SK-N-SH (cell line): ENCODE results near the gene HOTAIR.

Source experiments
- EP300 ChIP-seq, 2 experiments: IDR thresholded peaks; 2 replicates each; pipeline versions ENCODE4 v1.4.0 to v1.6.1; 2012; ENCODE audit warnings: borderline replicate concordance in 1 of 2, low read depth in 1 of 2, low read length in 1 of 2
- GABPA ChIP-seq: IDR thresholded peaks from 2 replicates; pipeline ENCODE4 v1.4.0; 2012; ENCODE audit warnings: low read depth, mild to moderate bottlenecking
- JUND ChIP-seq: IDR thresholded peaks from 2 replicates; pipeline ENCODE4 v1.4.0; 2012
- MXI1 ChIP-seq: IDR thresholded peaks from 2 replicates; pipeline ENCODE4 v1.6.1; 2012; ENCODE audit warnings: mild to moderate bottlenecking, low read depth, low read length, improper control_type of control experiment
- POLR2AphosphoS5 ChIP-seq: IDR thresholded peaks from 2 replicates; pipeline ENCODE4 v1.6.1; 2012; ENCODE audit warnings: low read depth, low read length
- REST ChIP-seq: IDR thresholded peaks from 2 replicates; pipeline ENCODE4 v1.6.1; 2012; ENCODE audit warnings: mild to moderate bottlenecking, low read depth, low read length, moderate library complexity
- SMC3 ChIP-seq: IDR thresholded peaks from 2 replicates; pipeline ENCODE4 v1.6.1; 2012; ENCODE audit warnings: low read depth, low read length, improper control_type of control experiment
- TAF1 ChIP-seq: IDR thresholded peaks from 2 replicates; pipeline ENCODE4 v1.6.1; 2012; ENCODE audit warnings: low read depth, mild to moderate bottlenecking, low read length, moderate library complexity, borderline replicate concordance
- TCF12 ChIP-seq: IDR thresholded peaks from 2 replicates; pipeline ENCODE4 v1.4.0; 2012
- USF2 ChIP-seq: fragments of 150-350 bp; IDR thresholded peaks from 2 replicates; pipeline ENCODE4 v1.6.1; 2017; ENCODE audit warnings: antibody characterized with exemption, low read length, low read depth, borderline replicate concordance
- TF ChIP-seq, protein P1 (sequence below): fragments of 200-600 bp; sonication (generic); IDR thresholded peaks from 2 replicates; pipeline ENCODE4 v1.6.1; 2017; ENCODE audit warnings: antibody characterized with exemption, mild to moderate bottlenecking, moderate library complexity
- TF ChIP-seq, protein P2 (sequence below): IDR thresholded peaks from 2 replicates; pipeline ENCODE4 v1.4.0; 2012; ENCODE audit warnings: low read depth

DNA sequence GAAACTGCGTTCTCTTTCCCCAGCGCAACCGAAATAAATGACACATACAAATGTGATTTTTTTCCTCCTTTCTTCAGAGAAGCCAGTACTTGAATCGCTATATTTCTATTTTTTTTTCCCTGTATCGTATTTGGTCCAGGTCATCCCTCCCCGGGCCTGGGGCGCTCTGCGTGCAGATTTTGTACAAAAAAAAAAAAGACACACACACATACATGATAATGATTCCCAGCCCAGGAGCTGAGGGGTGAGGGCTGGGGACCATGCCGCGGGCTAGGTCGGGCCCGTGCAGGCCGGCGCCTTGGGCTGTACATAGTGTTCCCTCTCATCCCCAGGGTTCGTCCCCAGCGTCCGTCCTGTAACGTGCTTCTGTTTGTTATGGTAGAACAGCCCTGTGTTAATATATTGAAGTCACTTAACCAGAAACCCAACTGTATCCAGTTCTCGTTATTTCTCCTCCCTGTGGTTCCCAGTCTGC is 28.2 kb upstream of the HOTAIR start:
- TF ChIP-seq, protein P1, sequence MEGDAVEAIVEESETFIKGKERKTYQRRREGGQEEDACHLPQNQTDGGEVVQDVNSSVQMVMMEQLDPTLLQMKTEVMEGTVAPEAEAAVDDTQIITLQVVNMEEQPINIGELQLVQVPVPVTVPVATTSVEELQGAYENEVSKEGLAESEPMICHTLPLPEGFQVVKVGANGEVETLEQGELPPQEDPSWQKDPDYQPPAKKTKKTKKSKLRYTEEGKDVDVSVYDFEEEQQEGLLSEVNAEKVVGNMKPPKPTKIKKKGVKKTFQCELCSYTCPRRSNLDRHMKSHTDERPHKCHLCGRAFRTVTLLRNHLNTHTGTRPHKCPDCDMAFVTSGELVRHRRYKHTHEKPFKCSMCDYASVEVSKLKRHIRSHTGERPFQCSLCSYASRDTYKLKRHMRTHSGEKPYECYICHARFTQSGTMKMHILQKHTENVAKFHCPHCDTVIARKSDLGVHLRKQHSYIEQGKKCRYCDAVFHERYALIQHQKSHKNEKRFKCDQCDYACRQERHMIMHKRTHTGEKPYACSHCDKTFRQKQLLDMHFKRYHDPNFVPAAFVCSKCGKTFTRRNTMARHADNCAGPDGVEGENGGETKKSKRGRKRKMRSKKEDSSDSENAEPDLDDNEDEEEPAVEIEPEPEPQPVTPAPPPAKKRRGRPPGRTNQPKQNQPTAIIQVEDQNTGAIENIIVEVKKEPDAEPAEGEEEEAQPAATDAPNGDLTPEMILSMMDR = no peak
- no peak for TF ChIP-seq MXI1
- TF ChIP-seq USF2 = no peak
- TF ChIP-seq, protein P2, sequence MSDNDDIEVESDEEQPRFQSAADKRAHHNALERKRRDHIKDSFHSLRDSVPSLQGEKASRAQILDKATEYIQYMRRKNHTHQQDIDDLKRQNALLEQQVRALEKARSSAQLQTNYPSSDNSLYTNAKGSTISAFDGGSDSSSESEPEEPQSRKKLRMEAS = no peak
- TF ChIP-seq EP300 (IDR thresholded peaks at IDR 0.05; ENCODE audit: borderline replicate concordance in 1 of 2, low read depth in 1 of 2, low read length in 1 of 2) = no peak
- no peak for TF ChIP-seq REST
- no peak for TF ChIP-seq POLR2AphosphoS5
- TF ChIP-seq SMC3 = no peak
- no peak for TF ChIP-seq JUND
- TF ChIP-seq TAF1 = no peak
- TF ChIP-seq GABPA = no peak
- no peak for TF ChIP-seq TCF12
